PC-3 (cell line): ENCODE data around the gene MRPL1. TPM values are rescaled to one million over a fixed set of nuclear protein-coding genes. Genes with fewer than 3 reads are reported as not detected.

Experiments
- ATAC-seq: fragments of 200-7000 bp; cut with Tn5 transposase; 2 replicates; pipeline ENCODE4 v1.9.1; 2020; ENCODE audit warnings: mild to moderate bottlenecking, moderate library complexity
- BruUV-seq: library from RNA; stranded (reverse); fragments of 400-500 nt; replicated peaks from 2 replicates; lab custom pipeline; 2021; lab: Mats Ljungman, UMichigan
- CTCF ChIA-PET: fragments of 300-600 bp; sonication (Branson Sonifier 250); formaldehyde crosslinking; loops from one replicate; lab custom pipeline; 2022; ENCODE audit warnings: antibody characterized with exemption; lab: Charles Lee
- POLR2A ChIA-PET: fragments of 300-600 bp; sonication (Branson Sonifier 250); formaldehyde crosslinking; loops from one replicate; lab custom pipeline; 2022; ENCODE audit warnings: antibody characterized with exemption; ENCODE audit not compliant: unreplicated experiment; lab: Charles Lee
- DNase-seq: peaks from one replicate; pipeline ENCODE4 v3.0.0-alpha.2; 2015
- H2AFZ ChIP-seq: fragments of 300-600 bp; sonication (generic); 2 replicates; pipeline ENCODE4 v1.6.0; 2016; ENCODE audit warnings: antibody characterized with exemption, low read length
- H3F3A ChIP-seq: fragments of 300-600 bp; sonication (generic); one replicate; pipeline ENCODE4 v1.6.0; 2017; ENCODE audit warnings: antibody characterized with exemption, low read length, control low read depth, mild to moderate bottlenecking; ENCODE audit not compliant: unreplicated experiment
- H3K27ac ChIP-seq: fragments of 300-600 bp; sonication (generic); 2 replicates; pipeline ENCODE4 v1.5.1; 2016; ENCODE audit warnings: mild to moderate bottlenecking, low read length
- H3K27me3 ChIP-seq: fragments of 300-600 bp; sonication (generic); 2 replicates; pipeline ENCODE4 v1.6.1; 2016; ENCODE audit warnings: low read length, mixed read lengths
- H3K36me3 ChIP-seq: fragments of 300-600 bp; sonication (generic); 2 replicates; pipeline ENCODE4 v1.6.1; 2016; ENCODE audit warnings: low read depth, mixed run types, low read length, mixed read lengths
- H3K4me1 ChIP-seq: fragments of 300-600 bp; sonication (generic); 2 replicates; pipeline ENCODE4 v1.5.1; 2016; ENCODE audit warnings: low read length; ENCODE audit not compliant: insufficient read depth
- H3K4me2 ChIP-seq: fragments of 300-600 bp; sonication (generic); 2 replicates; pipeline ENCODE4 v1.6.0; 2016; ENCODE audit warnings: low read length
- H3K4me3 ChIP-seq: fragments of 300-600 bp; sonication (generic); 2 replicates; pipeline ENCODE4 v1.5.1; 2016; ENCODE audit warnings: mild to moderate bottlenecking, low read length, mixed read lengths
- H3K79me2 ChIP-seq: fragments of 300-600 bp; sonication (generic); 2 replicates; pipeline ENCODE4 v1.6.1; 2017; ENCODE audit warnings: low read length, mixed read lengths
- H3K9ac ChIP-seq: fragments of 300-600 bp; sonication (generic); 2 replicates; pipeline ENCODE4 v1.6.0; 2016; ENCODE audit warnings: mild to moderate bottlenecking, low read length
- H3K9me2 ChIP-seq: fragments of 300-600 bp; sonication (generic); replicated peaks from 2 replicates; pipeline ENCODE4 v1.6.1; 2016; ENCODE audit warnings: mixed run types, low read length, mixed read lengths
- H3K9me3 ChIP-seq: fragments of 300-600 bp; sonication (generic); 2 replicates; pipeline ENCODE4 v1.6.1; 2016; ENCODE audit warnings: low read length, mixed read lengths
- H4K20me1 ChIP-seq: fragments of 300-600 bp; sonication (generic); 2 replicates; pipeline ENCODE4 v1.6.1; 2016; ENCODE audit warnings: low read length, mixed read lengths
- EZH2 ChIP-seq: fragments of 300-600 bp; sonication (generic); IDR thresholded peaks from one replicate; pipeline ENCODE4 v1.6.1; 2017; ENCODE audit warnings: antibody characterized with exemption, mild to moderate bottlenecking, low read length; ENCODE audit not compliant: unreplicated experiment
- EZH2phosphoT487 ChIP-seq: fragments of 300-600 bp; sonication (generic); IDR thresholded peaks from 2 replicates; pipeline ENCODE4 v1.6.1; 2018; ENCODE audit warnings: mild to moderate bottlenecking, antibody characterized with exemption, low read length, borderline replicate concordance
- intact Hi-C: fragments of 100-400 bp; cut with micrococcal nuclease; formaldehyde crosslinking; loops from 2 replicates; pipeline ENCODE4 v1.9.0; 2023
- total RNA-seq: library from RNA; depleted of rRNA; stranded (reverse); fragments of >200 nt; gene quantifications from 2 replicates; pipeline ENCODE4 v1.2.3, GENCODE V29; 2014
- TF ChIP-seq, protein P1 (sequence below): fragments of 300-600 bp; sonication (generic); conservative IDR thresholded peaks from 2 replicates; pipeline ENCODE4 v1.5.1; 2017; ENCODE audit warnings: antibody characterized with exemption, low read depth, mild to moderate bottlenecking, low read length

The MRPL1 gene
- total RNA-seq, 1 experiment from 2014 or later = 23.0 TPM

DNA sequence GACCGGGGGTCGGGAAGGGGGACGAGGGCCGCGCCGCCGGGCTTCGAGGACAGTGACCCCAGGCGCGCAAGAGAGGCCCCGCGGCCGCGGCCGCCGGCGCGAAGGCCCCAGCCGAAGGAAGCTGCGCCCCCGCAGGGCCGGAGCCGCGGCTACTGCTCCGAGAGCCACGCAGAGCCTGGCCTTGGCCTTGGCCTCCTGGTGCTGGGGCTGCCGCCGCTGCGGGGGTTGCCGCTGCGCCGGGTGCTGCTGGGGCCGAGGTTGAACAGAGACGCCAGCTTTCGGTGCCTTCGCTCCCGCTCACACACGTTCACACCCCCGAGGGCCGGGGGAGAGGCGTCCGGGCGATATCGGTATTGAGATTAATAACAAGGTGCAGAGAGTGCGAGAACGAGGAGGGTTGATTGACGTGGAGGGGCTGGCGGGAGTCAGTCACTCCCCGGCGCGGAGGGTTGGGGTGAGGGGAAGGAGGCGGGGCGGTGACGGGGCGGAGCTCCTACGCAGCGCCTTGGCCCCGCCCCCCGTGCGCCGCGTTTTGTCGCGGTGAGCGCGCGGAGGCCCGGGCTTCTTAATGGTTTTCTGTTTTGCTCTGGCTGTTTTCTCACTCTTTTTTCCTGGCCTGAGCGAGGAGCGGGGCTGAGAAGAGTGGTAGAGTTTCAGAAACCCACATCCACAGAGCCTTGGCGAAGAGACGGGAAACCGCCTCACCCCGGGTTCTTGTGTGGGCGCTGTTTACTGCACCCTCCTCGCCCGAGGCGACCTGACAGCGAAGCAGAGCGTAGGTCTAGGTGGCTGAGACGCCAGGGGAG, 42.6 kb upstream of the MRPL1 start:
- intact Hi-C loops = loop anchor here (1.0 kb wide), 1 partner anchor 42 kb away; the partner anchor contains the start of gene MRPL1
- ChIA-PET CTCF (interaction anchor here (0.7 kb wide), 1 partner anchor 678 kb away, joined by 3 read pairs; no protein-coding TSS in a partner anchor), POLR2A (interaction anchor here (0.6 to 1.0 kb wide), 3 partner anchors 23 to 183 kb away, joined by 4 to 7 read pairs (median 4); no protein-coding TSS in a partner anchor)
- Histone ChIP-seq H3K27me3 (no peaks in the 10 kb centered on the region), H3K9ac (peak overlapping the region; percentile 89), H3K9me2 (no peaks in the 10 kb centered on the region), H3K4me3 (peak overlapping the region; percentile 97), H3K9me3 (no peaks in the 10 kb centered on the region), H3K4me1 (peaks cover 12% of the 10 kb centered on the region), H3K36me3 (no peaks in the 10 kb centered on the region), H3K27ac (peak overlapping the region; percentile 64), H3K79me2 (peaks cover 35% of the 10 kb centered on the region), H3F3A (no peaks in the 10 kb centered on the region), H2AFZ (peak overlapping the region; percentile 99), H4K20me1 (no peaks in the 10 kb centered on the region), H3K4me2 (peak overlapping the region; percentile 99)
- BruUV-seq = no TSS peak
- ATAC-seq (peak; percentile 75), DNase-seq (peak; percentile 80)
- TF ChIP-seq, protein P1, sequence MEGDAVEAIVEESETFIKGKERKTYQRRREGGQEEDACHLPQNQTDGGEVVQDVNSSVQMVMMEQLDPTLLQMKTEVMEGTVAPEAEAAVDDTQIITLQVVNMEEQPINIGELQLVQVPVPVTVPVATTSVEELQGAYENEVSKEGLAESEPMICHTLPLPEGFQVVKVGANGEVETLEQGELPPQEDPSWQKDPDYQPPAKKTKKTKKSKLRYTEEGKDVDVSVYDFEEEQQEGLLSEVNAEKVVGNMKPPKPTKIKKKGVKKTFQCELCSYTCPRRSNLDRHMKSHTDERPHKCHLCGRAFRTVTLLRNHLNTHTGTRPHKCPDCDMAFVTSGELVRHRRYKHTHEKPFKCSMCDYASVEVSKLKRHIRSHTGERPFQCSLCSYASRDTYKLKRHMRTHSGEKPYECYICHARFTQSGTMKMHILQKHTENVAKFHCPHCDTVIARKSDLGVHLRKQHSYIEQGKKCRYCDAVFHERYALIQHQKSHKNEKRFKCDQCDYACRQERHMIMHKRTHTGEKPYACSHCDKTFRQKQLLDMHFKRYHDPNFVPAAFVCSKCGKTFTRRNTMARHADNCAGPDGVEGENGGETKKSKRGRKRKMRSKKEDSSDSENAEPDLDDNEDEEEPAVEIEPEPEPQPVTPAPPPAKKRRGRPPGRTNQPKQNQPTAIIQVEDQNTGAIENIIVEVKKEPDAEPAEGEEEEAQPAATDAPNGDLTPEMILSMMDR = no peak
- TF ChIP-seq EZH2phosphoT487 (no peak), EZH2 (no peak)

- TF ChIP-seq EZH2phosphoT487 (no peak), EZH2 (no peak)
- Histone ChIP-seq H3K36me3 (no peaks in the 10 kb centered on the region), H3K9me3 (no peaks in the 10 kb centered on the region), H3K4me3 (peak overlapping the region; percentile 97), H3K9ac (peak overlapping the region; percentile 89), H3K4me2 (peak overlapping the region; percentile 99), H2AFZ (peak overlapping the region; percentile 99), H3K27ac (peak overlapping the region; percentile 64), H3K4me1 (peaks cover 12% of the 10 kb centered on the region), H3F3A (no peaks in the 10 kb centered on the region), H3K79me2 (peaks cover 26% of the 10 kb centered on the region), H3K9me2 (no peaks in the 10 kb centered on the region), H4K20me1 (no peaks in the 10 kb centered on the region), H3K27me3 (no peaks in the 10 kb centered on the region)
- POLR2A ChIA-PET = interaction anchor here (0.6 to 1.0 kb wide), 3 partner anchors 22 to 184 kb away, joined by 4 to 7 read pairs (median 4); no protein-coding TSS in a partner anchor
- CTCF ChIA-PET = interaction anchor here (0.7 kb wide), 1 partner anchor 678 kb away, joined by 3 read pairs; no protein-coding TSS in a partner anchor
- ATAC-seq = no peak
- intact Hi-C loops = loop anchor here (1.0 kb wide), 1 partner anchor 41 kb away; the partner anchor contains the start of gene MRPL1
- TSS peak; percentile 86 for BruUV-seq
- DNase-seq = no peak
Measured at GRCh38 chr4:77820649-77821561, 41.7 kb upstream of the MRPL1 start.

DNA sequence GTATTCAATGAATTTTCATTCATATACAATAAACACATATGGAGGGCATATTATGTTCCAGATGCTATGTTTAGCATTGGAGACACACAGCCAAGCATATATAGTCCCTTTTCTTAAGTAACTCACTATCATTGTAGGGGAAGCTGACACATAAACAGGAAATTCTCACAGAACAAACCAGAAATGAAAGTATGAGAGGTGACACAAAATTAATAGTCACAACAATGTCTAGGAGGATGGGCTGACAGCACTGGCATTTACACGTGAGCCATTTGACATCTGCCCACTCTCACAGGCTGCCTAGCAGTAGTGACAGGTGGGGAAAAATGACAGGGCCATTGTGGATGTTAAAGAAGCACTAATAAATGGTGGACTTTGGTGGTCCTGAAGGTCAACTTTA, 40.9 kb upstream of the MRPL1 start:
- H4K20me1 ChIP-seq = no peaks in the 10 kb centered on the region
- H3K4me1 ChIP-seq = peaks cover 12% of the 10 kb centered on the region
- no peaks in the 10 kb centered on the region for H3K27me3 ChIP-seq
- no peaks in the 10 kb centered on the region for H3F3A ChIP-seq
- H3K4me3 ChIP-seq = no peak overlapping the region
- H3K36me3 ChIP-seq = no peaks in the 10 kb centered on the region
- H3K4me2 ChIP-seq = no peak overlapping the region
- no peaks in the 10 kb centered on the region for H3K9me2 ChIP-seq
- no peak overlapping the region for H3K27ac ChIP-seq
- ATAC-seq (no peak), DNase-seq (no peak)
- TF ChIP-seq, protein P1 = no peak
- TF ChIP-seq EZH2 = no peak
- TF ChIP-seq EZH2phosphoT487 = no peak
- ChIA-PET POLR2A (no interaction called here), CTCF (no interaction called here)
- intact Hi-C loops = no loop called here
- no peaks in the 10 kb centered on the region for H3K9me3 ChIP-seq
- H3K79me2 ChIP-seq = peaks cover 18% of the 10 kb centered on the region
- H2AFZ ChIP-seq = no peak overlapping the region
- no peak overlapping the region for H3K9ac ChIP-seq
- no TSS peak for BruUV-seq
